GM12873 (cell line): ENCODE measurements around the gene DOCK3.

ENCODE experiments used
- TF ChIP-seq, protein P1 (sequence below): IDR thresholded peaks from 2 replicates; pipeline ENCODE4 v1.5.1; 2012; ENCODE audit warnings: low read depth, mild to moderate bottlenecking, moderate library complexity, low read length, control low read depth; ENCODE audit not compliant: insufficient read depth; ENCODE audit errors: missing control alignments

DOCK3 gene

DNA sequence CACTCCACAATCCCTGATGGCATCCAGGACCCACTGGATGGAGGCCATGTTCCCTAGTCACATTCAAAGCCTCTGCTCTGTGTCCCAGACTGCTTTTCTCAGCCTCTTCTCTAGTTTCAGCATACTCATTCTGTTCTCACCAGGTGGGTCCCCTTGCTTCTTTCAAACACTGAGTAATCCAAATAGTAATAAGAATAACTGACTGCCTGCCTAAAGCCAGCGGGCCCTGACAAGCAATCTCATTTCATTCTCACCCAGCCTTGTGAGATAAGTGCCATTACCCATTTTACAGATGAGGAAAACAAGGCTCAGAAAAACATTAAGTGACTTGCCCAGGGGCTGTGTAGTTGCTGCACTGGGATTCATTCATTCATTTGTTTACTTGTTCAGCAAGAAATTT lies 32.3 kb upstream of the DOCK3 start:
- TF ChIP-seq, protein P1, sequence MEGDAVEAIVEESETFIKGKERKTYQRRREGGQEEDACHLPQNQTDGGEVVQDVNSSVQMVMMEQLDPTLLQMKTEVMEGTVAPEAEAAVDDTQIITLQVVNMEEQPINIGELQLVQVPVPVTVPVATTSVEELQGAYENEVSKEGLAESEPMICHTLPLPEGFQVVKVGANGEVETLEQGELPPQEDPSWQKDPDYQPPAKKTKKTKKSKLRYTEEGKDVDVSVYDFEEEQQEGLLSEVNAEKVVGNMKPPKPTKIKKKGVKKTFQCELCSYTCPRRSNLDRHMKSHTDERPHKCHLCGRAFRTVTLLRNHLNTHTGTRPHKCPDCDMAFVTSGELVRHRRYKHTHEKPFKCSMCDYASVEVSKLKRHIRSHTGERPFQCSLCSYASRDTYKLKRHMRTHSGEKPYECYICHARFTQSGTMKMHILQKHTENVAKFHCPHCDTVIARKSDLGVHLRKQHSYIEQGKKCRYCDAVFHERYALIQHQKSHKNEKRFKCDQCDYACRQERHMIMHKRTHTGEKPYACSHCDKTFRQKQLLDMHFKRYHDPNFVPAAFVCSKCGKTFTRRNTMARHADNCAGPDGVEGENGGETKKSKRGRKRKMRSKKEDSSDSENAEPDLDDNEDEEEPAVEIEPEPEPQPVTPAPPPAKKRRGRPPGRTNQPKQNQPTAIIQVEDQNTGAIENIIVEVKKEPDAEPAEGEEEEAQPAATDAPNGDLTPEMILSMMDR = no peak

DNA sequence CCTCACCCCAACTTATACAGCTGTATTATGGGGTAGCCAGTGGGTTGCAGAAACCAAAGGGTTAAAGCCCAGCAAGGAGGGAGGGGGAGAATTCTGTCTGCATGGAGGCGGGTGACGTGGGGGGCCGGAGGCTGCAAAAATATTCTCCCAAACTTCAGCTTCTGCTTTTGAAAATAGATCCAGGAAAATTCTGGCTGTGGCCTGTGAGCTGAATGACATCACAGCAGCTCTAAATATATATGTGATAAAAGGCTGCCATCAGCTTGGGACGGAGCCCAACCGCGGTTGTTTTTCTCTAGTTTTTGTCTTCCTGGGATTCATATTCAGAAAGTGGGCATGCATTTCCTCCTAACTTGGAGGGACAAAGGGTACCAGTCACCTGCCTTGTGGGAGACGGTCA lies 30.2 kb upstream of the DOCK3 start:
- TF ChIP-seq, protein P1 = no peak

DNA sequence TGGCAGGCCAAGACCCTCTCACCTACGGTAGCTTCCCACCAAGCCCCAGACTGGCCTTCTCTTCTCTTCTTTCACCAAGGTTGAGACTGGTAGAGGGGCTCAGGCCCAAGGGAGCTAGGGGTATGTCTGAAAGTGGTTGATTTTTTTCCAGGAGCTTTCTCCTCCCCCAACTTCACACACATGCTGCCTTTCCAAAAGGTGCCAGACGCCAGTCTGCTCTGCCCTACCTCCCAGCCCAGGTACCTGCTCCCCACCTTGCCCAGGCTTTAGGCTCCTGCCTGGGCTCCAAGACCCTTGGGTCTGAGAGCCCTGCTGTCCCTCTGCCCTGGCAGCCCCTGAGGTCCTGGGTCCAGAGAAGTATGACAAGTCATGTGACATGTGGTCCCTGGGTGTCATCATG lies 29.3 kb upstream of the DOCK3 start:
- TF ChIP-seq, protein P1 = no peak

DNA sequence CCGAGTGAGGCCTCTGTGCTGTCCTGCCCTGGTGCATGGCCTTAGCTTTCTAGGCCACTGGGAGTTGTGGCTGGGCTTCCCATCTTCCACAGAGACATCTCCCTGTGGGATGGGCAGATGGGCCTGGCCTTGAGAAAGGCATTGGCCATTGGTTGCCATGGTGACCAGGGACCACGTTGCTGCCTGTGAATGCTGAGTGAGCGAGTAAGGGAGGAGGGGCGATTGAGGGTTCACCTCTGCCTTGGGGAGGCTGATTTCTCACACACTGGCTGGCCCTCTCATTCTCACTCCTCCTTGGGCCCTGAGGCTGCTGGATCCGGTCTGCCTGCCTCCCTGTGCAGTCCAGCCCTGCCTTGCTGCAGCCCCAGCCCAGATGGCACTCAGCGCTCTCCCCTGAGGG lies 26.4 kb upstream of the DOCK3 start:
- TF ChIP-seq, protein P1 = no peak

DNA sequence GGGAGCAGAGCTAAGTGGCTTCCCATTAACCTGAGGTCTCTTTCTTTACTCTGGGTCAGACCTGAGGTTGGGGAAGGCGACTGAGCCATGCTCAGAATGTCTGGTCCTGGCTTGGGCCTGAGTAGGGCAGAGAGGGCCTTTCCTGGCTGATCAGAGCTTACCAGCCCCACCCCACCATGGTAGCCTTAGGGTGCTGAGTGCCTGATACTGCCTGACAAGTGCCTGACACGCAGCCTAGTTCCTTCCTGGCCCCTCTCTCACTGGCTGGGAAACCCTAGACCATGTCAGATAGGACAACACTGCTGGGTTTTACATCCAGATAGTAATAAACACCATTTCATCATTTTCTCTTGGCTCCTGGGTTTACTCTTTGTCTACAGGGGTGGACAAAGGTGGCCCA lies 25.8 kb upstream of the DOCK3 start:
- TF ChIP-seq, protein P1 = no peak

DNA sequence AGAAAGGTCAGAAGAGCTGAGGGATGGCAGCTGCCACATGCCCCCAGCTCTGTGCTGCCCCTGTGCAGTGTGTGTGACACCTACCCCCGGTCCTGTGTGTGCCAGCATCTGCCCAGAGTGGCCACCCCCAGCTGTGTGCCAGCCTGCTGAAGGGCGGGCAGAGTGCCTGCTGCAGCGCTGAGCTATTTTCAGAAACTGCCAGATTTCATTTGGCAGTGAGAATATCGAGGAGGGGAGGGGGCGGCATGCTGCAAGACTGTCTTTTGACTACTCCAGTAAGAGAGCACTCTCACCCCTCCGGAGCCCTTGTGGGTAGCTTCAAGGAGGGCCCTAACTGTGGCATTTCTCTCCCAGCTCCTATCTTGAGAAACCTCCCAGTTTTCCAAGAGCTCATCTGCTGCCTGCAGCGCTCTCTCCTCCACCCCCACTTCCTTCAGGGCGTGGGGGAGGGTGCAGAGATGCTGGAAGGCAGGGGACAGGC lies 25.2 kb upstream of the DOCK3 start:
- TF ChIP-seq, protein P1 = no peak

DNA sequence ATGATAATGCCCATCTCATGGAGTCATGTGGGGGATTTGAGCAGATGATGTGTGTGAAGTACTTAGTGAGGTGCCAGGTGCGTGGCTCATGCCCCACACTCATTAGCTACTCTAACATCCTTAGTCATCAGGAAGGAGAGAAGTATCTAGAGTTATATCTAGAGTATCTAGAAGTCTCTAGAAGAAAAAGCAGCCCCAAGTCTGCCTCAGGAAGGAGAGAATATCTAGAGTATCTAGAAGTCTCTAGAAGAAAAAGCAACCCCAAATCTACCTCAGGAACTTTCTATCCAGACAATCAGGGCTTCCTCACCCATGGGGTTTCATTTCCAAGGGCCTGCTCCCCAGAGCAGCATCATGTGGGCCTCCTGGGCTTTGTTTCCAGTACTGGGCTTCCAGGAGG lies 24.7 kb upstream of the DOCK3 start:
- TF ChIP-seq, protein P1 = no peak

DNA sequence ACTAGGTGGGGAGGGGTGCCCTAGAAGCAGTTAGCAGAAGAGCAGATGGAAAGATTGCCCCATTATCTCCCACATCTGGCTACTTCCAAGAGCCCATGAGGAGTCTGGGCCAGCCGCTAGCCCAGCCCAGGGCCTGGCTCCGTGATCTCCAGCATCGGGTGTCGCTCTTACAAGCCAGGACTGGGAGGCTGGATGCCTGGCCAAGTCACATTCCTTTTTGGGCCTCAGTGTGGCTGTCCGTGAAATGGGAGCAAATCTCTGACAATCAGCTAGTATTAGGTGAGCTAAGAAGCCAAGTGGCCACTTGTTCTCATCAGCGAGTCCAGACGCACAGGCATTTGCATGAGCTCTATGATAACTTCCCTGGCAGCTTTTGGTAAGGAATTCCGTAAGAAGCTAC lies 23.3 kb upstream of the DOCK3 start:
- TF ChIP-seq, protein P1 = no peak
